GM18861 (cell line): ENCODE data around the gene TRERF1.

Experiments used
- ATAC-seq: cut with Tn5 transposase; IDR thresholded peaks from one replicate; pipeline ENCODE4 v1.9.1; 2021; ENCODE audit not compliant: unreplicated experiment

Gene TRERF1

DNA sequence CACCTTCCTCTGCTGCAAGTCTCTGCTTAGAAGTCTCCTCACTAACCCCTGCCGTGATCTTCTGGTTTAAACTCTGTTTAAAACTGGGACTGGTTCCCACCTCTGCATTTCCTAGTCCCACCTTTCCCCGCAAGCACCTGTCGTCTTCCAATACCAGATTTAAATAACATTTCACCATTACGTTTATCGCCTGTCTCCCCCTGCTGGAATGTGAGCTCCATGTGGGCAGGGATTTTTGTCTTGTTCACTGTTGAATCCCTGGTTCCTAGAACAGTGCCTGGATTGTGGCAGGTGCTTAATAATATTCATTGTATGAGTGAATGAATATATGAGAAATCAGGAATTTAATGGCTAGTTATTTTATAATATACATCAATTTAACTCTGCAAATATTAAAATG lies 275.9 kb downstream of the TRERF1 start:
- ATAC-seq, result no peak
